Spinal cord (tissue), 10 donors: ENCODE data around the gene LRIT1. TPM values are rescaled to one million over a fixed set of nuclear protein-coding genes. Genes with fewer than 3 reads are reported as not detected.

ENCODE experiments used
- DNase-seq, 6 donors: peaks; one replicate each; pipeline versions ENCODE4 v3.0.0 to v3.0.0-alpha.2; 2013 to 2015; ENCODE audit warnings: low spot score in 6 of 6, low read depth in 4 of 6
- H3K27ac ChIP-seq: one replicate; pipeline ENCODE4 v1.5.1; 2013; ENCODE audit warnings: low read depth, low read length, control low read depth
- H3K27me3 ChIP-seq: one replicate; pipeline ENCODE4 v1.6.1; 2013; ENCODE audit warnings: low read length; ENCODE audit not compliant: control insufficient read depth, insufficient read depth
- H3K36me3 ChIP-seq: one replicate; pipeline ENCODE4 v1.6.1; 2013; ENCODE audit warnings: low read length; ENCODE audit not compliant: control insufficient read depth, insufficient read depth
- H3K4me1 ChIP-seq: one replicate; pipeline ENCODE4 v1.6.1; 2013; ENCODE audit warnings: low read length; ENCODE audit not compliant: control insufficient read depth, insufficient read depth
- H3K4me3 ChIP-seq: one replicate; pipeline ENCODE4 v1.5.1; 2013; ENCODE audit warnings: low read depth, low read length, control low read depth
- H3K9me3 ChIP-seq: one replicate; pipeline ENCODE4 v1.6.1; 2013; ENCODE audit warnings: low read length; ENCODE audit not compliant: control insufficient read depth, insufficient read depth
- WGBS: methylation state at CpG from one replicate; pipeline ENCODE4 v1.1.5; 2013; ENCODE audit warnings: missing lambda C conversion rate; ENCODE audit not compliant: insufficient coverage; 5-methylcytosine and 5-hydroxymethylcytosine counted together
- polyA plus RNA-seq, 2 donors: library from polyadenylated mRNA; unstranded; fragments of 120-200 nt; gene quantifications; one replicate each; pipeline ENCODE4 v1.2.1, GENCODE V29; 2013; ENCODE audit not compliant: insufficient read length in 2 of 2
- total RNA-seq, 2 donors: library from RNA; depleted of rRNA in 1 of 2; stranded (reverse); fragments of 120-200 nt in 1 of 2; fragments of >200 nt in 1 of 2; gene quantifications; one replicate each; pipeline versions ENCODE4 v1.2.3 to v1.2.4, GENCODE V29; 2013 to 2014
- donor health status: healthy.

Gene LRIT1
- total and polyA plus RNA-seq, 4 donors, result not detected

DNA sequence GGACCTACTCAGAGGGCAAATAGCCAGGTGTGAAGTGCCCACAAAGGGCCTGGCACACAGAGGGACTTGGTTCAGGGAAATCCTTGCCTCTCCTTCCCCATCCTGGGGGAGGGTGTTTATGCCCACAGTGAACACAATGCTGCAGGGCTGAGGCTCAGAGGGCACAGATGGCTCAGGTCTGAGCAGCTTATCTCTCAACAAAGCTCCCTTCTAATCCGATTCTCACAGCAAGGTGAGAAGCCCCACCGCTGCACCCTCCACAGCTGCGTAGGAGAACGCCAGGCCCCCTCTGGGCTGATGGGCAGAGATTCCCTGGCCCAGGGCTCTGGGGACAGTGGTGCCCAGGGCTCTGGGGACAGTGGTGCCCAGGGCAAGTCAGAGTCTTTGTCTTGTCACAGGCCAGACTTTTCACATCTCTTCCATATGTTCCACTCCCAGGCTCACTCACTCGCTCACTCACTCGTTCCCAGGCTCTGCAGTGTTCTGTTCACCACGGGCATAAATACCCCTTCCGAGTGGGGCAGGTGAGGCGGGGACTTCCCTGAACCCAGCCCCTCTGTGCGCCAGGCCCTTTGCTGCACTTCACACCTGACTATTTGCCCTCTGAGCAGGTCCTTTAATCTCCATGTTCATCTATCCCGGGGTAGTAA lies 55.7 kb downstream of the LRIT1 start:
- Histone ChIP-seq H3K27me3 (no peaks in the 10 kb centered on the region), H3K4me3 (no peak overlapping the region), H3K36me3 (no peaks in the 10 kb centered on the region), H3K4me1 (no peaks in the 10 kb centered on the region), H3K9me3 (no peaks in the 10 kb centered on the region), H3K27ac (no peak overlapping the region)
- no peak for DNase-seq
- 79% methylated on average over 10 of the region's 11 CpGs for WGBS

DNA sequence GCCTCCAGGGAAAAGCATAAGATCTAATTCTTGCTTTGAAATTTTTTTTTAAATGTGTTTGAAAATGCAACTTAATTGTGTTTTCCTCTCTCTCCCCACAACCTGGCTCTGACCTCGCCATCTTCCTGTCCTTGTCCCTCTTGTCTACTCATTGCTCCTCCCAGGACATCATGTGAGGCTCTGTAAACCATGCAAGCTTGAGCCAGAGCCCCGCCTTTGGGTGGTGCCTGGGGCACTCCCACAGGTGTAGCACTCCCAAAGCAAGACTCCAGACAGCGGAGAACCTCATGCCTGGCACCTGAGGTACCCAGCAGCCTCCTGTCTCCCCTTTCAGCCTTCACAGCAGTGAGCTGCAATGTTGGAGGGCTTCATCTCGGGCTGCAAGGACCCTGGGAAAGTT lies 56.8 kb downstream of the LRIT1 start:
- no peaks in the 10 kb centered on the region for H3K36me3 ChIP-seq
- H3K4me3 ChIP-seq, result no peak overlapping the region
- H3K4me1 ChIP-seq, result no peaks in the 10 kb centered on the region
- no peak for DNase-seq
- no peaks in the 10 kb centered on the region for H3K9me3 ChIP-seq
- H3K27ac ChIP-seq, result no peak overlapping the region
- 80% methylated on average over 4 of the region's 4 CpGs for WGBS
- H3K27me3 ChIP-seq, result no peaks in the 10 kb centered on the region

DNA sequence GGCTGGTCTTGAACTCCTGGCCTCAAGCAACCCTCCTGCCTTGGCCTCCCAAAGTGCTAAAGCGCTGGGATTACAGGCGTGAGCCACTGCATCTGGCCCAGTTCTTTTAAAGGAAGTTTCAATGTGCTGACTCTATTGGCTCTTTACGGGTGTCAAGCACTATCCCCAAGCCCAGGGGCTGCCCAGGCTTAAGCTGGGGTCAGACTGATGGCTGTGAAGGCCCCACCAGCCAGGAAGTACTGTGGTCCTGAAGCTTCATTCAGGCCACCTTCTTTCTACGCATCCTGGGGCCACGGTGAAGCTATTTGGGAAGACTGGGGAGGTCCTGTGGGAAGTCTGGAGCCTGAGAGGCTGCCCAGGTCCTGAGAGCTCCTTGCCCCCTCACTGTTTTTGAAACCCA lies 59.7 kb downstream of the LRIT1 start:
- 92% methylated on average over 4 of the region's 5 CpGs for WGBS
- H3K27ac ChIP-seq, result no peak overlapping the region
- no peaks in the 10 kb centered on the region for H3K36me3 ChIP-seq
- peaks cover 17% of the 10 kb centered on the region for H3K4me1 ChIP-seq
- H3K27me3 ChIP-seq, result no peaks in the 10 kb centered on the region
- H3K9me3 ChIP-seq, result no peaks in the 10 kb centered on the region
- no peak overlapping the region for H3K4me3 ChIP-seq
- DNase-seq, result no peak

Other genes with a start within 250 kb of the LRIT1 start
- gene GHITM, start 102.0 kb downstream of the LRIT1 start, total RNA-seq, result 100 to 1,000 TPM; 144 to 204 TPM
- gene GHITM, start 102.0 kb downstream of the LRIT1 start, polyA plus RNA-seq, result 100 to 1,000 TPM; 164 to 187 TPM
- gene GPR15LG, start 67.7 kb downstream of the LRIT1 start, total RNA-seq, result not detected
- gene GPR15LG, start 67.7 kb downstream of the LRIT1 start, polyA plus RNA-seq, result not detected
- 1 to 10 TPM; 4.7 to 5.4 TPM for gene CDHR1, start 47.0 kb downstream of the LRIT1 start, total RNA-seq
- gene CDHR1, start 47.0 kb downstream of the LRIT1 start, polyA plus RNA-seq, result 10 to 100 TPM; 11.1 to 14.1 TPM
- gene LRIT2, start 16.0 kb downstream of the LRIT1 start, total RNA-seq, result not detected
- gene LRIT2, start 16.0 kb downstream of the LRIT1 start, polyA plus RNA-seq, result under 1 TPM; 0.24 to 0.33 TPM
- gene RGR, start 3.5 kb upstream of the LRIT1 start, total RNA-seq, result 1 to 10 TPM; 3.4 to 5.2 TPM
- gene RGR, start 3.5 kb upstream of the LRIT1 start, polyA plus RNA-seq, result 10 to 100 TPM in 1 of 2 donors, 1 to 10 TPM in 1; 7.3 to 12.1 TPM
- 100 to 1,000 TPM in 1 of 2 donors, 10 to 100 TPM in 1; 59.9 to 108 TPM for gene CCSER2, start 87.0 kb upstream of the LRIT1 start, total RNA-seq
- 10 to 100 TPM; 54.1 to 73.8 TPM for gene CCSER2, start 87.0 kb upstream of the LRIT1 start, polyA plus RNA-seq